ENCODE measurements around the gene RCC2.
"Not testable (repeated sequence)": the region's sequence is repeated elsewhere in the genome, so short reads cannot be mapped to it uniquely, and the experiment has no call there.

The RCC2 gene

DNA sequence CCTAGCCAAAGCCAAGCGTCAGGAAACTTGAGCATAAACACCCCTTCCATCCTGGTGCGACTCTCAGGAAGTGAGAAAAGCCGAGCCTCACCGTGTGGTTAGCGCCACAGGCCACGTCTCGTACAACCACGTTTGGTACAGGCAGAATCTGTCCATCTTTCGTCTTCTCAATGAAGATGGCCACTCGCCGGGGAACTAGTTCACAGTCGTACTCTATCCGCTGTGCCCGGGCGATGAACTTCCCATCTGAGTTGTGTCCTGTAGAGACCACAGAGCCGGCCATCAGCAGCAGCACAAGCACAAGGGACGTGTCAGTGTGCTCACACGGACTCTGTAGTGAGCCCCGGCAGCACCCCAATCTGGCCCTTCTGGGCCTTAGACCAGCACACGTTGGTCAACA is 23.1 kb downstream of the RCC2 start:
- no peak for DNase-seq

DNA sequence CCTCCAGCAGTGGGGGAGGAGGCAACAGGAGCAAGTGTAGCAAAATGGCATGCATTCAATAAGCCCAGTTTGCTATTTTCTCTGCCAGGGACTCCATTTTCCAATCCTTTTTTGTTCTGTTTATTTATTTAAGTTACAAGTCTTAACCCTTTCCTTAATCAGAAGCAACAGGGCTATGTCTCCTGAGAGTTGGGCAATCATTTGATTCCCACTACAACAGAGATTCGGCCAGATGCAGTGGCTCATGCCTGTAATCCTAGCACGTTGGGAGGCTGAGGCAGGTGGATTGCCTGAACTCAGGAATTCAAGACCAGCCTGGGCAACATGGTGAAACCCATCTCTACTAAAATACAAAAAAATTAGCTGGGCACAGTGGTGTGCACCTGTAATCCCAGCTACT is 25.5 kb downstream of the RCC2 start:
- no peak for DNase-seq

DNA sequence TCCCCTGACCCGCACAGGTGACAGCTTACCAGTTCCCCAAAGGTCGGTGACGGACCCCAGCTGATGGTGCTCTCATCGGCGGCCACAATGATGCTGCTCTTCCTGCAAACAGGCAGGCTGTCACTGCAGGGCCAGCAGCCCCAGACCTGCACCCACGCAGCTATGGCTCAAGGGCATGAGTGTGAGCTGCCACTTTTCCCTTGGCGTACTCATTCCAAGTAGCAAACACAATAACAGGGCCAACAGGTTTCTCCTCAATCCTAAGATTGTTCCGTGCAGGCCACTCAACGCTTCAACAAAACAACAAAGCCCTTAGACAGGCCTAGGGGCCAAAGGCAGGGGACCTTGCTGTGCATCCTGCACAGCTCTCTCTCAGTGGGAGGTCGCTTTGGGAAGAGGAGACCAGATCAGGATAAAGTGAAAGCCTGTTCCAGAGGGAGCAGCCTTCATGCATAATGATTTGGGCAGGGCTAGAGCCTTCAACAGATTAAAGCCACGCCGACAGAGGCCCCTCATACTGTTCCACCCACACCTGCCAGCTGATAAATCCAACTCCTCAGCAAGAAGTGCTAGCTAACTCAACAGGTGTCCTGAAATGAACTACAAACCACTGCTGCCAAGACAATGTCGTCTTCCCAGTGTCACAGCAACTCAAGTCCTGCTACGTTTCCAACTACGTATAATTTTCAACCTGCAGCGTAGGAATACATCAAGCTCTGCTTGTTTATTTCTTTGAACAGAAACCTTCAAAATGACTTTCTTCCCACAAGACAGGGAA is 27.2 kb downstream of the RCC2 start:
- DNase-seq, result no peak

- DNase-seq, result no peak
These were observed 30.1 kb downstream of the RCC2 start for GRCh38 chr1:17409391-17409811.

DNA sequence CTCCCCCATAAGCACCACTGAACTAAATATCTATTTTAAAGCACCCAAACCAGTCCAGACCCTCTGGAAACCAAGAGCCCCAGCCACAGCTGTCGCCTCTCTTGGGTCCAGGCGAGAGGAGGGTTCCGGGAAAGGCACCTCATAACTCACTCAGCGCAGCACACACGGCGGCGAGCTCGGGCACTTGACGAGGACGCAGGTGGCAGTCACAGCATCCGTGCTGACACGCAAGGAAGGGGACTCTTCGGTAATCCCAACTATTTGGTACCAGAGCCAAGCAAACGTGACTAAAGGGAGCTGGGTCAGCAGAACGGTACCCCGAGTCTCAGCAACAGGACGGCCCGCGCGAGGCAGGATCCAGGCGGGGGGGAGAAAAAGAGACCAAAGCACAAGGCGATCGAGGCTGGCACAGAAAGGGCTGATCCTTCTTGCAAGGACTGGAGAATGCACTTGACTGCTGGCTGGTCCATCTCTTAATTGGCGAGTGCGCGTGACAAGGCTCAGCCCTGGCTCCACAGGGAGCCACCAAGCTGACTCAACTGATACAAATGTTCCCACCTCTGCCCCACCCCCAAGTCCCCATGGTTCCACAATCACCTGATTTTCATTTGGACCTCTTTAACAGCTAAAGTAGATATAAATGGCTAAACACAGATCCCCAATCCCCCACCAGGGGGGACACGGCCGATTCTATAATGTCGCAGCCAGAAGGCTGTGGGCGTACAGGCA is 31.5 kb downstream of the RCC2 start:
- DNase-seq, result not testable (repeated sequence)

- not testable (repeated sequence) for DNase-seq
These were observed 32.6 kb downstream of the RCC2 start for GRCh38 chr1:17406760-17407475.

- peak; percentile 49 for DNase-seq
These were observed 33.3 kb downstream of the RCC2 start for GRCh38 chr1:17405898-17406759.

- no peak for DNase-seq
These were observed 34.7 kb downstream of the RCC2 start for GRCh38 chr1:17404820-17405219.

- no peak for DNase-seq
These were observed 35.3 kb downstream of the RCC2 start for GRCh38 chr1:17404034-17404684.

GRCh38 chr1:17403081-17403480 is 36.4 kb downstream of the RCC2 start:
- DNase-seq, result no peak

GRCh38 chr1:17401841-17402240 is 37.6 kb downstream of the RCC2 start:
- no peak for DNase-seq

- no peak for DNase-seq
These were observed 38.6 kb downstream of the RCC2 start for GRCh38 chr1:17400725-17401341.

- DNase-seq, result no peak
These were observed 41.4 kb downstream of the RCC2 start for GRCh38 chr1:17397910-17398695.

- no peak for DNase-seq
These were observed 46.2 kb downstream of the RCC2 start for GRCh38 chr1:17393230-17393629.

GRCh38 chr1:17392199-17392740 is 47.2 kb downstream of the RCC2 start:
- no peak for DNase-seq

- no peak for DNase-seq
These were observed 58.3 kb downstream of the RCC2 start for GRCh38 chr1:17381161-17381560.

DNA sequence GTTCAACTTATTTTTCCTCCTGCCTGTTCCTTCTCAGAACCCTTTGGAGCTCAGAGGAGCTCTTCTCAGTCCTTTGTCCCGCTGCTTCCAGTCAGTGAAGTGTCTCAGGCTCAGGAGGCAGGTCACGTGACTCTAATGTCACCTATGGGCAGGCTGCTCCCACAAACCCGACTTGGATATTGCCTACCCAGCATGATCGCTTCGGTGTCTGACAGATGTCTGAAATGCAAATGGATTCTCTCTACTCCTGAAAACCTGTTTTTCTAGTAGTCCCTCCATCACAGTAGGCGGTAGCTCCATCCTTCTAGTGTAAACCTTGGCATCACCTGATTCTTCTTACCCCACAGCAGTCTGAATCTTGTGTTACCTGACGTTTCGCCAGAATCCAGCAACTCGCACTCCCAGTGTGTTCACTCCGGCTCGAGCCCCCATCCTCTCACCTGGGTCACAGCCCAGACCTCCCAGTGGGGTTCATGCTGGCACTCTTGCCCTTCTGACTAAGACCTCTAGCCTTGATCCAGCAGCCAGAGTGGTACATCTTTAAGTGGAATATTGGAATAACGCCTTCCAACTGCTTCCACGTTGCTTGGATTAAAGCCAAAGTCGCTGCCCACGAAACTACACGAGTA is 62.0 kb downstream of the RCC2 start:
- no peak for DNase-seq

- no peak for DNase-seq
These were observed 63.8 kb downstream of the RCC2 start for GRCh38 chr1:17375651-17376050.

DNA sequence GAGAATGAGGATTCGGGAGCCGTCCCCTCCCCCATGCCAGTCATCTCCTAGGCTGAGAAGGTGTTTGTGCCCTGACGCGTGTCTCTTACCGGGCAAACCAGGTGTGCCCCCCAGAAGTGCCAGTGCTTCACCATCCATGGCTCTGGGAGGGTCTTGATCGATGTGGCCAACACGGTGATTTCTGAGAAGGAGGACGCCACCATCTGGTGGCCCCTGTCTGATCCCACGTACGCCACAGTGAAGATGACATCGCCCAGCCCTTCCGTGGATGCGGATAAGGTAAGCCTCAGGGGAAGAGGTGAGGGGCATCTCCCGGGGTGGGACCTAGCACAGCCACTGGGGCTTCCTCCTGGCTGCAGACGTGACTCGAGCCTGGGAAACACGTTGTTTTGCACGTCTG is 66.5 kb downstream of the RCC2 start:
- no peak for DNase-seq

DNA sequence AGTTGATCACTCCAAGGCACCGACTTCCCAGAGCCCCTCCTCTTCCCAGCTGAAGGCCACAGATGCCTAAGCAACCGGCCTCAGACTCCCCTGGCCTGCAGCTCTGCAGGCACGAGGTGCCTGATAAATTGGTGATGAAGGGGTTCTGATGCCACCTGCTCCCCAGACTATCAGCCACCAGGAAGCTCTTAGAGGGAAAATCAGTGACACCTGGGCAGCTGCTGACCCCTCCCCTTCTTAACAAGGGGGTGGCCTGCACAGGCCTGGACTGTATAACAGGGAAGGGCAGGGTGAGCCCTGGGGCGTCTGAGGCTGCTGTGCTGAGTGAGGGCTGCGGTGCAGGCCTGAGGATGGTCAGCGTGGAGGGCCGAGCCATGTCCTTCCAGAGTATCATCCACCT is 67.6 kb downstream of the RCC2 start, which contains the start of gene PADI6:
PADI6 (plus strand) TSS at position 301 of the 400 bp plus-strand sequence; CDS start at position 351, 50 bp downstream.
- no peak for DNase-seq
